ENCODE data around the gene EIF3B.
A peak's percentile ranks its signal among the peaks of the same experiment; 100 is the strongest.
"Not testable (repeated sequence)": the region's sequence is repeated elsewhere in the genome, so short reads cannot be mapped to it uniquely, and the experiment has no call there.

EIF3B gene

GRCh38 chr7:2374401-2374800 is 19.8 kb downstream of the EIF3B start:
- no peak for DNase-seq
- intact Hi-C loops (cut with DNase I), result no loop called here

GRCh38 chr7:2374830-2375728 is 20.5 kb downstream of the EIF3B start:
- intact Hi-C loops (cut with DNase I), result no loop called here

GRCh38 chr7:2376351-2377154 is 21.9 kb downstream of the EIF3B start:
- intact Hi-C loops (cut with DNase I), result no loop called here
- DNase-seq, result peak in 1 of 10 donors; percentile 61

More at GRCh38 chr7:2374830-2375728, 20.5 kb downstream of the EIF3B start:
- no peak for DNase-seq

GRCh38 chr7:2377492-2377891 is 22.9 kb downstream of the EIF3B start:
- intact Hi-C loops (cut with DNase I), result not testable (repeated sequence)
- peak in 1 of 10 donors; percentile 78 for DNase-seq

- intact Hi-C loops (cut with DNase I); DNase-seq: not testable (repeated sequence)
Observed at GRCh38 chr7:2378125-2378524, 23.5 kb downstream of the EIF3B start.

GRCh38 chr7:2379161-2379560 is 24.5 kb downstream of the EIF3B start:
- DNase-seq, result no peak
- intact Hi-C loops (cut with DNase I), result no loop called here

- intact Hi-C loops (cut with DNase I), result no loop called here
Observed at GRCh38 chr7:2379821-2380450, 25.3 kb downstream of the EIF3B start.

GRCh38 chr7:2380461-2380860 is 25.8 kb downstream of the EIF3B start:
- DNase-seq, result no peak
- intact Hi-C loops (cut with DNase I), result no loop called here

More at GRCh38 chr7:2379821-2380450, 25.3 kb downstream of the EIF3B start:
- DNase-seq, result peak in 1 of 10 donors; percentile 41

- DNase-seq, result peak in 1 of 10 donors; percentile 40
- intact Hi-C loops (cut with DNase I), result no loop called here
Observed at GRCh38 chr7:2381227-2381626, 26.6 kb downstream of the EIF3B start.

GRCh38 chr7:2381881-2382509 is 27.4 kb downstream of the EIF3B start:
- intact Hi-C loops (cut with DNase I), result no loop called here
- peak in 1 of 10 donors; percentile 72 for DNase-seq

GRCh38 chr7:2383543-2384274 is 29.1 kb downstream of the EIF3B start:
- DNase-seq, result peak in 1 of 10 donors; percentile 82
- intact Hi-C loops (cut with DNase I), result no loop called here

GRCh38 chr7:2384354-2385243 is 30.0 kb downstream of the EIF3B start:
- intact Hi-C loops (cut with DNase I), result no loop called here

GRCh38 chr7:2386122-2386521 is 31.5 kb downstream of the EIF3B start:
- DNase-seq; intact Hi-C loops (cut with DNase I): not testable (repeated sequence)

More at GRCh38 chr7:2384354-2385243, 30.0 kb downstream of the EIF3B start:
- peak in 4 of 10 donors; percentile 22 to 81 (median 54) for DNase-seq

GRCh38 chr7:2386964-2387669 is 32.5 kb downstream of the EIF3B start:
- no peak for DNase-seq
- intact Hi-C loops (cut with DNase I), result no loop called here

GRCh38 chr7:2387897-2388636 is 33.4 kb downstream of the EIF3B start:
- no peak for DNase-seq

GRCh38 chr7:2388637-2388954 is 34.0 kb downstream of the EIF3B start:
- no peak for DNase-seq
- intact Hi-C loops (cut with DNase I), result no loop called here

More at GRCh38 chr7:2387897-2388636, 33.4 kb downstream of the EIF3B start:
- intact Hi-C loops (cut with DNase I), result no loop called here

All from posterior cingulate gyrus (tissue), 11 donors.